ENCODE results near the gene PCDHB13. TPM values are rescaled to one million over a fixed set of nuclear protein-coding genes. Genes with fewer than 3 reads are reported as not detected.
A peak's percentile ranks its signal among the peaks of the same experiment; 100 is the strongest.

PCDHB13 gene
- total RNA-seq, 1 experiment from 2014 or later = 1.7 TPM

DNA sequence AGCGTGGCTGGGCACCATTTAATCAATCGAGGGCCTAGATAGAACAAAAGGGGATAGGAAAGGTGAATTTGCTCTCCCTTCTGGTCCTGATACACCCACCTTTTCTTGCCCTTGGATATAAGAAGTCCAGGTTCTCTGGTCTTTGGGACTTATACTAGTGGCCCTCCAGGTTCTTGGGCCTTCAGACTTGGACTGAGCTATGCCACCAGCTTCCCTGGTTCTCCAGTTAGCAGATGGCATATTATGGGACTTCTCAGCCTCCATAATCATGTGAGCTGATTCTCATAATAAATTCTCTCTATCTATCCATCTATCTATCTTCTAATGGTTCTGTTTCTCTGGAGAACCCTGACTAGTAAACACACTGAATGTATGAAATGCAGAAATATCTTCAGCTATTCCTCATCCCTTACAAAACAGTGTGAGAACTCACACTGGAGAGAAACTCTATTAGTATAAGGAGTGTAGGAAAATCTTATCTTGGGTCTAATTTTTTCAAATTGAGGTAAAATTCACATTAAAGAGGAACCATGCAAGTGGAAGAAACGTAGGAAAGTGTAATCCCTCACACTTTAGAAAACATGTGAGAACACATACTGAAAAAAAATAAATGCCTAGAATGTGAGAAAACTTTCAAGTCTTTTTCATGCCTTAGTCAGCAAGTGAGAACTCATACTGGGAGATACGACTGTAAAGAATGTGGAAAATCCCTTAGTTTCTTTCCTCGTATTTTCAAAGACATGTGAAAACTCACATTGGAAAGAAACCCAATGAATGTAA is 46.9 kb downstream of the PCDHB13 start:
- peak in 1 of 2 experiments; percentile 19 for DNase-seq (ENCODE audit: low read depth in 1 of 2, low spot score in 2 of 2)
- Histone ChIP-seq H3K27me3 (replicated peaks) (no peaks in the 10 kb centered on the region), H3K36me3 (no peaks in the 10 kb centered on the region), H3K4me3 (no peak overlapping the region), H3K27ac (no peak overlapping the region), H3K4me1 (replicated peaks) (no peaks in the 10 kb centered on the region), H3K9me3 (replicated peaks) (peaks cover 63% of the 10 kb centered on the region)

- H3K27ac ChIP-seq = no peak overlapping the region
- no peaks in the 10 kb centered on the region for H3K27me3 ChIP-seq (replicated peaks)
- peaks cover 66% of the 10 kb centered on the region for H3K9me3 ChIP-seq (replicated peaks)
- no peaks in the 10 kb centered on the region for H3K4me1 ChIP-seq (replicated peaks)
- H3K36me3 ChIP-seq = no peaks in the 10 kb centered on the region
- DNase-seq (ENCODE audit: low read depth in 1 of 2, low spot score in 2 of 2) = no peak
- no peak overlapping the region for H3K4me3 ChIP-seq
These were observed 47.5 kb downstream of the PCDHB13 start for GRCh38 chr5:141261238-141261546.

Other genes starting within 250 kb of the PCDHB13 start
- 0.03 TPM in 1 of 2 replicates, not detected in the other for gene PCDHAC2, start 247.4 kb upstream of the PCDHB13 start, total RNA-seq (2014; rRNA removed; shearing (Covaris generic))
- not detected in 2 replicates for gene PCDHB1, start 162.5 kb upstream of the PCDHB13 start, total RNA-seq (2014; rRNA removed; shearing (Covaris generic))
- 5.4 and 7.6 TPM in 2 replicates for gene PCDHB2, start 119.3 kb upstream of the PCDHB13 start, total RNA-seq (2014; rRNA removed; shearing (Covaris generic))
- gene PCDHB3, start 113.4 kb upstream of the PCDHB13 start, total RNA-seq (2014; rRNA removed; shearing (Covaris generic)) = 0.37 and 1.2 TPM in 2 replicates
- 0.32 TPM in 1 of 2 replicates, not detected in the other for gene PCDHB4, start 92.1 kb upstream of the PCDHB13 start, total RNA-seq (2014; rRNA removed; shearing (Covaris generic))
- 25.2 and 27.3 TPM in 2 replicates for gene PCDHB5, start 78.7 kb upstream of the PCDHB13 start, total RNA-seq (2014; rRNA removed; shearing (Covaris generic))
- gene PCDHB6, start 63.9 kb upstream of the PCDHB13 start, total RNA-seq (2014; rRNA removed; shearing (Covaris generic)) = 0.29 and 0.50 TPM in 2 replicates
- gene PCDHB7, start 41.3 kb upstream of the PCDHB13 start, total RNA-seq (2014; rRNA removed; shearing (Covaris generic)) = 0.85 and 0.87 TPM in 2 replicates
- gene PCDHB8, start 36.1 kb upstream of the PCDHB13 start, total RNA-seq (2014; rRNA removed; shearing (Covaris generic)) = 0.75 and 1.8 TPM in 2 replicates
- gene PCDHB16, start 31.5 kb upstream of the PCDHB13 start, total RNA-seq (2014; rRNA removed; shearing (Covaris generic)) = 11.9 and 16.3 TPM in 2 replicates
- gene PCDHB9, start 26.8 kb upstream of the PCDHB13 start, total RNA-seq (2014; rRNA removed; shearing (Covaris generic)) = 2.7 and 3.8 TPM in 2 replicates
- gene PCDHB10, start 21.6 kb upstream of the PCDHB13 start, total RNA-seq (2014; rRNA removed; shearing (Covaris generic)) = 3.3 and 4.7 TPM in 2 replicates
- 0.34 TPM in 1 of 2 replicates, not detected in the other for gene PCDHB11, start 14.3 kb upstream of the PCDHB13 start, total RNA-seq (2014; rRNA removed; shearing (Covaris generic))
- gene PCDHB12, start 5.2 kb upstream of the PCDHB13 start, total RNA-seq (2014; rRNA removed; shearing (Covaris generic)) = 1.8 and 6.2 TPM in 2 replicates
- gene PCDHB14, start 9.4 kb downstream of the PCDHB13 start, total RNA-seq (2014; rRNA removed; shearing (Covaris generic)) = 18.6 and 28.4 TPM in 2 replicates
- gene PCDHB15, start 31.5 kb downstream of the PCDHB13 start, total RNA-seq (2014; rRNA removed; shearing (Covaris generic)) = 0.74 and 1.0 TPM in 2 replicates
- gene SLC25A2, start 90.1 kb downstream of the PCDHB13 start, total RNA-seq (2014; rRNA removed; shearing (Covaris generic)) = 0.11 and 0.75 TPM in 2 replicates
- gene TAF7, start 106.9 kb downstream of the PCDHB13 start, total RNA-seq (2014; rRNA removed; shearing (Covaris generic)) = 147 and 154 TPM in 2 replicates
- gene PCDHGA1, start 116.6 kb downstream of the PCDHB13 start, total RNA-seq (2014; rRNA removed; shearing (Covaris generic)) = 2.2 and 3.1 TPM in 2 replicates
- 1.2 and 2.1 TPM in 2 replicates for gene PCDHGA2, start 124.8 kb downstream of the PCDHB13 start, total RNA-seq (2014; rRNA removed; shearing (Covaris generic))
- gene PCDHGA3, start 129.9 kb downstream of the PCDHB13 start, total RNA-seq (2014; rRNA removed; shearing (Covaris generic)) = 0.26 TPM in 1 of 2 replicates, not detected in the other
- gene PCDHGB1, start 136.2 kb downstream of the PCDHB13 start, total RNA-seq (2014; rRNA removed; shearing (Covaris generic)) = 0.79 TPM in 1 of 2 replicates, not detected in the other
- 1.2 and 1.7 TPM in 2 replicates for gene PCDHGA4, start 141.1 kb downstream of the PCDHB13 start, total RNA-seq (2014; rRNA removed; shearing (Covaris generic))
- gene PCDHGB2, start 146.1 kb downstream of the PCDHB13 start, total RNA-seq (2014; rRNA removed; shearing (Covaris generic)) = 3.8 TPM in 1 of 2 replicates, not detected in the other
- 0.76 and 1.8 TPM in 2 replicates for gene PCDHGA5, start 150.2 kb downstream of the PCDHB13 start, total RNA-seq (2014; rRNA removed; shearing (Covaris generic))
- gene PCDHGB3, start 156.3 kb downstream of the PCDHB13 start, total RNA-seq (2014; rRNA removed; shearing (Covaris generic)) = 1.1 TPM in 1 of 2 replicates, not detected in the other
- 0.38 and 1.4 TPM in 2 replicates for gene PCDHGA6, start 160.0 kb downstream of the PCDHB13 start, total RNA-seq (2014; rRNA removed; shearing (Covaris generic))
- 0.82 and 0.91 TPM in 2 replicates for gene PCDHGA7, start 168.8 kb downstream of the PCDHB13 start, total RNA-seq (2014; rRNA removed; shearing (Covaris generic))
- gene PCDHGB4, start 173.8 kb downstream of the PCDHB13 start, total RNA-seq (2014; rRNA removed; shearing (Covaris generic)) = 0.09 and 0.18 TPM in 2 replicates
- 0.32 and 1.1 TPM in 2 replicates for gene PCDHGA8, start 178.7 kb downstream of the PCDHB13 start, total RNA-seq (2014; rRNA removed; shearing (Covaris generic))
- gene PCDHGB5, start 184.0 kb downstream of the PCDHB13 start, total RNA-seq (2014; rRNA removed; shearing (Covaris generic)) = 1.1 and 3.6 TPM in 2 replicates
- 0.55 TPM in 1 of 2 replicates, not detected in the other for gene PCDHGA9, start 188.9 kb downstream of the PCDHB13 start, total RNA-seq (2014; rRNA removed; shearing (Covaris generic))
- 1.2 and 1.3 TPM in 2 replicates for gene PCDHGB6, start 194.1 kb downstream of the PCDHB13 start, total RNA-seq (2014; rRNA removed; shearing (Covaris generic))
- 1.2 and 2.9 TPM in 2 replicates for gene PCDHGA10, start 199.1 kb downstream of the PCDHB13 start, total RNA-seq (2014; rRNA removed; shearing (Covaris generic))
- gene PCDHGB7, start 203.8 kb downstream of the PCDHB13 start, total RNA-seq (2014; rRNA removed; shearing (Covaris generic)) = 1.8 and 2.6 TPM in 2 replicates
- gene PCDHGA11, start 207.1 kb downstream of the PCDHB13 start, total RNA-seq (2014; rRNA removed; shearing (Covaris generic)) = 0.22 and 0.32 TPM in 2 replicates
- gene PCDHGA12, start 216.6 kb downstream of the PCDHB13 start, total RNA-seq (2014; rRNA removed; shearing (Covaris generic)) = 0.34 TPM in 1 of 2 replicates, not detected in the other

Measured in SJSA1 (cell line).